GM12878 (cell line): Measurements from ENCODE around the gene MYO3B. TPM values are rescaled to one million over a fixed set of nuclear protein-coding genes. Genes with fewer than 3 reads are reported as not detected.

ENCODE experiments used
- ATAC-seq: fragments of 200-7000 bp; cut with Tn5 transposase; 3 replicates; pipeline ENCODE4 v1.9.1; 2020; ENCODE audit warnings: mild to moderate bottlenecking, moderate library complexity
- BruUV-seq: library from RNA; stranded (reverse); fragments of 400-500 nt; replicated peaks from 2 replicates; lab custom pipeline; 2021; lab: Mats Ljungman, UMichigan
- CTCF ChIA-PET: fragments of 300-600 bp; sonication (Branson Sonifier 250); formaldehyde crosslinking; extraction: SDS; loops from one replicate; lab custom pipeline; 2021; ENCODE audit warnings: inconsistent platforms; lab: Yijun Ruan, JAX
- POLR2A ChIA-PET: fragments of 350-600 bp; formaldehyde crosslinking; extraction: SDS; loops from one replicate; lab custom pipeline; 2021; ENCODE audit warnings: inconsistent platforms; lab: Charles Lee
- RAD21 ChIA-PET: fragments of 300-600 bp; sonication (Branson Sonifier 250); formaldehyde crosslinking; loops from one replicate; lab custom pipeline; 2023; ENCODE audit warnings: antibody characterized with exemption; ENCODE audit not compliant: unreplicated experiment; lab: Charles Lee
- SMC1A ChIA-PET: fragments of 300-600 bp; sonication (Branson Sonifier 250); formaldehyde crosslinking; loops from one replicate; lab custom pipeline; 2023; ENCODE audit not compliant: unreplicated experiment, uncharacterized antibody; lab: Charles Lee
- DNase-seq: peaks from one replicate; pipeline ENCODE4 v3.0.0-alpha.2; 2011; ENCODE audit warnings: low read depth, low spot score
- FAIRE-seq: peaks from 3 replicates; lab custom pipeline; 2011; peaks lifted over from hg19 to GRCh38; lab: Jason Lieb, UNC
- H2AFZ ChIP-seq: 2 replicates; pipeline ENCODE4 v1.6.0; 2011; ENCODE audit warnings: low read depth, low read length, control low read depth; ENCODE audit not compliant: control insufficient read depth
- H3K27ac ChIP-seq: 2 replicates; pipeline ENCODE4 v1.5.1; 2011; ENCODE audit warnings: control low read depth; ENCODE audit not compliant: control insufficient read depth, insufficient read depth
- H3K27me3 ChIP-seq, 2 experiments: replicated peaks in 1 of 2; 2 replicates each; pipeline versions ENCODE4 v1.6.0 to v1.6.1; 2011; ENCODE audit warnings: low read length in 1 of 2; ENCODE audit not compliant: control insufficient read depth in 2 of 2, insufficient read depth in 2 of 2
- H3K36me3 ChIP-seq, 2 experiments: 2 replicates each; pipeline ENCODE4 v1.5.1; 2011; ENCODE audit warnings: low read length in 1 of 2; ENCODE audit not compliant: control insufficient read depth in 2 of 2, insufficient read depth in 2 of 2
- H3K4me1 ChIP-seq: 2 replicates; pipeline ENCODE4 v1.6.1; 2011; ENCODE audit warnings: mild to moderate bottlenecking, low read length, moderate library complexity, mixed read lengths; ENCODE audit not compliant: control insufficient read depth, insufficient read depth
- H3K4me2 ChIP-seq: 2 replicates; pipeline ENCODE4 v1.6.0; 2011; ENCODE audit warnings: control low read depth; ENCODE audit not compliant: control insufficient read depth, insufficient read depth
- H3K4me3 ChIP-seq: fragments of 200-600 bp; sonication (generic); 2 replicates; pipeline ENCODE4 v1.5.1; 2016
- H3K79me2 ChIP-seq: 2 replicates; pipeline ENCODE4 v1.6.0; 2011; ENCODE audit warnings: low read length; ENCODE audit not compliant: control insufficient read depth, insufficient read depth
- H3K9ac ChIP-seq: 2 replicates; pipeline ENCODE4 v1.8.0; 2011; ENCODE audit warnings: low read length, control low read depth, mixed read lengths; ENCODE audit not compliant: control insufficient read depth, insufficient read depth
- H3K9me3 ChIP-seq: replicated peaks from 3 replicates; pipeline ENCODE4 v1.5.1; 2011; ENCODE audit warnings: mild to moderate bottlenecking, low read length; ENCODE audit not compliant: control insufficient read depth, insufficient read depth
- H4K20me1 ChIP-seq: 2 replicates; pipeline ENCODE4 v1.6.0; 2011; ENCODE audit not compliant: control insufficient read depth, insufficient read depth
- CBFB ChIP-seq: IDR thresholded peaks from 2 replicates; pipeline ENCODE4 v1.6.1; 2016; ENCODE audit warnings: antibody characterized with exemption, low read depth
- CBX5 ChIP-seq: sonication (generic); IDR thresholded peaks from 2 replicates; pipeline ENCODE4 v1.6.1; 2016; ENCODE audit warnings: low read depth, moderate library complexity, mild to moderate bottlenecking, inconsistent platforms
- FOS ChIP-seq: IDR thresholded peaks from 3 replicates; pipeline ENCODE4 v1.6.1; 2011; ENCODE audit warnings: borderline replicate concordance; ENCODE audit not compliant: insufficient read length; ENCODE audit errors: extremely low read depth
- POU2F2 ChIP-seq: IDR thresholded peaks from 3 replicates; pipeline ENCODE4 v1.6.1; 2011; ENCODE audit warnings: low read depth, mild to moderate bottlenecking, low read length, borderline replicate concordance
- RELB ChIP-seq: fragments of 450-650 bp; IDR thresholded peaks from 2 replicates; pipeline ENCODE4 v1.6.1; 2017; ENCODE audit warnings: low read depth, mild to moderate bottlenecking, moderate library complexity
- RUNX3 ChIP-seq: IDR thresholded peaks from 2 replicates; pipeline ENCODE4 v1.6.1; 2012; ENCODE audit warnings: low read length, inconsistent platforms
- TBL1XR1 ChIP-seq: IDR thresholded peaks from 2 replicates; pipeline ENCODE4 v1.6.1; 2012; ENCODE audit warnings: low read depth, low read length, improper control_type of control experiment
- USF1 ChIP-seq: IDR thresholded peaks from 2 replicates; pipeline ENCODE4 v1.6.1; 2011; ENCODE audit warnings: borderline replicate concordance, low read depth, mild to moderate bottlenecking, moderate library complexity, mixed read lengths, low read length; ENCODE audit not compliant: insufficient read depth; ENCODE audit errors: extremely low read length
- YY1 ChIP-seq: IDR thresholded peaks from 2 replicates; pipeline ENCODE4 v1.6.1; 2011; ENCODE audit warnings: low read depth, mild to moderate bottlenecking, low read length
- WGBS: methylation state at CpG from one replicate; pipeline ENCODE4 v1.1.6; 2016; ENCODE audit warnings: low lambda C conversion rate; ENCODE audit not compliant: insufficient replicate concordance, insufficient coverage; ENCODE audit errors: missing lambda C conversion rate; 5-methylcytosine and 5-hydroxymethylcytosine counted together
- in situ Hi-C: fragments of 300-500 bp; cut with MboI; formaldehyde crosslinking; loops from 9 replicates; pipeline ENCODE4 v1.14.3; 2018; ENCODE audit warnings: mixed read lengths
- intact Hi-C: fragments of 100-400 bp; cut with micrococcal nuclease; formaldehyde crosslinking; loops from one replicate; pipeline ENCODE4 v1.14.2; 2022; ENCODE audit not compliant: unreplicated experiment
- polyA plus RNA-seq, 11 experiments: library from polyadenylated mRNA; depleted of rRNA in 4 of 11; unstranded in 6 of 11; stranded (reverse) in 5 of 11; fragments of >200 nt; fragmentation: Nextera tagmentation in 4 of 11; fragmentation: Illumina TruSeq in 1 of 11; extraction: Ambion mirVana in 4 of 11; extraction: Trizol in 1 of 11; gene quantifications; 1 replicate in 1 of 11; 2 replicates in 10 of 11; pipeline versions ENCODE4 v1.2.1 to v1.2.3, GENCODE V29; 2011 to 2016; ENCODE audit warnings: inconsistent platforms in 2 of 11, missing spikeins in 2 of 11, low read depth in 1 of 11
- total RNA-seq, 4 experiments: library from RNA; depleted of rRNA in 3 of 4; stranded (reverse); fragments of >200 nt in 3 of 4; fragmentation: Illumina TruSeq in 1 of 4; extraction: Trizol in 1 of 4; gene quantifications; 2 replicates each; pipeline versions ENCODE4 v1.2.1 to v1.2.3, GENCODE V29; 2013 to 2021

MYO3B gene
- total and polyA plus RNA-seq, 10 of the 15 experiments (the other 5 are each of a cell fraction or from before 2014, with no cell fraction given) = 1.1 to 7.1 (median 2.1) TPM

- TF ChIP-seq POU2F2 = no peak
Measured at GRCh38 chr2:170582313-170582712, 404.4 kb downstream of the MYO3B start (continued).

GRCh38 chr2:170582751-170583463, 405.0 kb downstream of the MYO3B start:
- in situ Hi-C loops = no loop called here
- WGBS = 8% methylated on average over 7 of the region's 8 CpGs
- CTCF ChIA-PET = interaction anchor here (1.0 to 1.8 kb wide), 3 partner anchors 8 to 1131 kb away, joined by 3 to 5 read pairs (median 3); no protein-coding TSS in a partner anchor
- DNase-seq (no peak), ATAC-seq (no peak), FAIRE-seq (no peak)
- H3K9me3 ChIP-seq = no peaks in the 10 kb centered on the region
- no peaks in the 10 kb centered on the region for H3K4me1 ChIP-seq
- no TSS peak for BruUV-seq
- H3K27ac ChIP-seq = no peak overlapping the region
- POLR2A ChIA-PET = interaction anchor here (0.6 kb wide), 1 partner anchor 42 kb away, joined by 3 read pairs; no protein-coding TSS in a partner anchor
- no peaks in the 10 kb centered on the region; a peak in 1 of 4 replicates for H3K27me3 ChIP-seq
- H3K9ac ChIP-seq = no peak overlapping the region
- TF ChIP-seq RUNX3 (no peak), FOS (no peak), CBX5 (no peak), TBL1XR1 (no peak), YY1 (no peak), USF1 (no peak), RELB (no peak), CBFB (no peak)
- TF ChIP-seq, all 136 proteins: peak for 0
- RAD21 ChIA-PET = interaction anchor here (1.5 kb wide), 1 partner anchor 53 kb away, joined by 5 read pairs; no protein-coding TSS in a partner anchor
- Histone ChIP-seq H2AFZ (no peak overlapping the region), H3K4me2 (no peak overlapping the region), H3K4me3 (no peak overlapping the region), H3K79me2 (no peaks in the 10 kb centered on the region), H4K20me1 (no peaks in the 10 kb centered on the region), H3K36me3 (no peaks in the 10 kb centered on the region)
- intact Hi-C loops = no loop called here
- SMC1A ChIA-PET = interaction anchor here (0.5 to 1.2 kb wide), 4 partner anchors 15 to 66 kb away, joined by 3 read pairs; no protein-coding TSS in a partner anchor
